ENCODE data around the gene ARIH2. TPM values are rescaled to one million over a fixed set of nuclear protein-coding genes. Genes with fewer than 3 reads are reported as not detected.

Gene ARIH2
- total and polyA plus RNA-seq, 2 of the 8 experiments (the other 6 are each of a cell fraction or from before 2014, with no cell fraction given) = 72.9 to 136 TPM

DNA sequence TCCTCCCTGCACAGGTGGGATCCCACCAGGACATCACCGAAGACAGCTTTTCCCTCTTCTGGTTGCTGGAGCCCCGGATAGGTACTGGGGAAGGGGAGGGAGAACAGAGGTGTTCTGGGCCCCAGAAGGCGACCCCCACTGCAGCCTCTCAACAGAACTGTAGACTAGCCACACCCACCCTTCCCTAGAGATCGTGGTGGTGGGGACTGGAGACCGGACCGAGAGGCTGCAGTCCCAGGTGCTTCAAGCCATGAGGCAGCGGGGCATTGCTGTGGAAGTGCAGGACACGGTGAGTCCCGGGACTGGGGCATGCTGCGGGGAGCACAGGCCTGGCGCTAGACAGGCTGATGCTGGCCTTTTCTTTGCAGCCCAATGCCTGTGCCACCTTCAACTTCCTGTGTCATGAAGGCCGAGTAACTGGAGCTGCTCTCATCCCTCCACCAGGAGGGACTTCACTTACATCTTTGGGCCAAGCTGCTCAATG is 104.1 kb downstream of the ARIH2 start:
- Histone ChIP-seq H3K27me3 (replicated peaks in 1 of 4; ENCODE audit: control insufficient read depth in 3 of 4, extremely low read depth in 1 of 4, insufficient read depth in 3 of 4, low read length in 3 of 4) (no peaks in the 10 kb centered on the region; a peak in 1 of 7 replicates), H3K9ac (replicated peaks in 1 of 4; ENCODE audit: extremely low read depth in 1 of 4, low read depth in 3 of 4, low read length in 3 of 4) (peak overlapping the region; percentile 94 to 96 (median 96)), H2BK15ac (ENCODE audit: low read length) (no peak overlapping the region), H3K79me2 (ENCODE audit: control insufficient read depth in 1 of 2, insufficient read depth in 2 of 2, low read length in 2 of 2) (peaks cover 0 to 19% of the 10 kb centered on the region in 2 experiments; a peak in 1 of 4 replicates), H3K79me1 (ENCODE audit: low read depth, low read length) (peaks cover 5% of the 10 kb centered on the region), H3K23me2 (ENCODE audit: low read depth, low read length) (peaks cover 27% of the 10 kb centered on the region), H2BK5ac (ENCODE audit: low read depth, low read length) (peak overlapping the region; percentile 94), H2BK12ac (ENCODE audit: low read depth, low read length) (no peak overlapping the region), H4K5ac (ENCODE audit: insufficient read length, low read depth, low read length) (peak overlapping the region; percentile 81), H4K8ac (ENCODE audit: extremely low read depth, insufficient read depth, low read length) (peak overlapping the region; percentile 98; the same call in 1 of the 2 replicates), H3K4me3 (ENCODE audit: extremely low read depth in 1 of 4, insufficient read depth in 2 of 4, low read depth in 3 of 4, low read length in 4 of 4) (peak overlapping the region; percentile 84 to 97 (median 95)), H3K4ac (replicated peaks; ENCODE audit: insufficient read length, low read depth, low read length) (no peak overlapping the region), H3K4me1 (replicated peaks in 1 of 4; ENCODE audit: control insufficient read depth in 3 of 4, insufficient read depth in 4 of 4, low read length in 3 of 4) (peaks cover 0 to 16% (median 9%) of the 10 kb centered on the region in 4 experiments; a peak in 6 of 7 replicates), H2BK20ac (ENCODE audit: low read length) (no peak overlapping the region), H3K23ac (ENCODE audit: insufficient read length) (no peak overlapping the region), H3K4me2 (ENCODE audit: insufficient read depth in 1 of 2, low read depth in 2 of 2, low read length in 2 of 2) (peak overlapping the region; percentile 96 to 98), H3K18ac (ENCODE audit: extremely low read depth, low read length) (no peak overlapping the region), H3K56ac (replicated peaks; ENCODE audit: insufficient read length, low read depth, low read length) (peak overlapping the region; percentile 88), H3K27ac (ENCODE audit: low read depth, low read length) (peak overlapping the region; percentile 86), H2BK120ac (replicated peaks; ENCODE audit: low read depth, low read length) (no peak overlapping the region), H3K9me3 (ENCODE audit: insufficient read depth in 2 of 2, low read depth in 1 of 2, low read length in 1 of 2) (no peaks in the 10 kb centered on the region), H2AFZ (ENCODE audit: low read length) (no peak overlapping the region), H2AK5ac (ENCODE audit: low read depth, low read length) (peak overlapping the region; percentile 11; the same call in 1 of the 2 replicates), H3K14ac (ENCODE audit: insufficient read length) (no peak overlapping the region), H4K91ac (replicated peaks; ENCODE audit: insufficient read length, low read length) (no peak overlapping the region), H4K20me1 (replicated peaks in 1 of 2; ENCODE audit: control insufficient read depth in 1 of 2, insufficient read depth in 2 of 2, low read length in 2 of 2) (peaks cover 8 to 15% of the 10 kb centered on the region in 2 experiments), H3K36me3 (ENCODE audit: control insufficient read depth in 2 of 4, insufficient read depth in 4 of 4, low read length in 3 of 4) (peaks cover 32 to 48% (median 42%) of the 10 kb centered on the region in 4 experiments)
- POLR2A ChIA-PET (ENCODE audit: partially characterized antibody) = interaction anchor here (1.0 to 33.9 kb wide), 15 partner anchors 10 to 426 kb away, joined by 3 to 1518 read pairs (median 6); partner anchors contain the start of genes DALRD3, KLHDC8B, LAMB2 and P4HTM
- WGBS, 2 experiments (ENCODE audit: extremely low coverage in 1 of 2, insufficient coverage in 1 of 2, insufficient read length in 1 of 2, insufficient replicate concordance in 2 of 2, low coverage in 1 of 2, low lambda C conversion rate in 2 of 2, missing lambda C conversion rate in 1 of 2) = 34% methylated on average over 12 of the region's 12 CpGs; no CpG with 5 or more reads in 1 of the 2 experiments
- FAIRE-seq (no peak), DNase-seq (ENCODE audit: low read depth in 1 of 2, low spot score in 2 of 2) (no peak)
- TF ChIP-seq KDM5A (IDR thresholded peaks at IDR 0.05; ENCODE audit: low read length) (no peak), POLR2A (IDR thresholded peaks at IDR 0.05; ENCODE audit: control extremely low read depth in 1 of 2, low read depth in 2 of 2, low read length in 2 of 2) (peak in 1 of 2 experiments; percentile 48; a peak in 1 of 3 replicates), SP2 (IDR thresholded peaks at IDR 0.05; ENCODE audit: low read length) (no peak), POLR2AphosphoS5 (IDR thresholded peaks at IDR 0.05; ENCODE audit: low read depth, low read length) (peak; percentile 72), GABPA (IDR thresholded peaks at IDR 0.05; ENCODE audit: borderline replicate concordance, insufficient read depth, low read length) (no peak)
- CTCF ChIA-PET (ENCODE audit: partially characterized antibody) = interaction anchor here (0.9 to 24.3 kb wide), 16 partner anchors 9 to 135 kb away, joined by 3 to 467 read pairs (median 4); partner anchors contain the start of genes P4HTM, QRICH1, USP19 and WDR6

Measured in H1 (cell line).